Lower lobe of right lung (tissue), 2 donors: ENCODE data around the gene MAPK1. TPM values are rescaled to one million over a fixed set of nuclear protein-coding genes. Genes with fewer than 3 reads are reported as not detected.
"Not testable (repeated sequence)": the region's sequence is repeated elsewhere in the genome, so short reads cannot be mapped to it uniquely, and the experiment has no call there.

Experiments
- ATAC-seq, 2 donors: fragments of 200-7000 bp; cut with Tn5 transposase; one replicate each; pipeline ENCODE4 v1.9.1; 2020 to 2022; ENCODE audit warnings: mild to moderate bottlenecking in 2 of 2, moderate library complexity in 2 of 2
- DNase-seq: peaks from one replicate; pipeline ENCODE4 v3.0.0-alpha.2; 2020
- H3K27ac ChIP-seq: fragments of 200-600 bp; one replicate; pipeline ENCODE4 v1.8.0; 2022
- H3K27me3 ChIP-seq: fragments of 200-600 bp; one replicate; pipeline ENCODE4 v1.8.0; 2022; ENCODE audit warnings: low read depth
- H3K36me3 ChIP-seq: fragments of 200-600 bp; one replicate; pipeline ENCODE4 v1.8.0; 2022; ENCODE audit warnings: mild to moderate bottlenecking
- H3K4me1 ChIP-seq: fragments of 200-600 bp; one replicate; pipeline ENCODE4 v1.8.0; 2022
- H3K4me3 ChIP-seq: fragments of 200-600 bp; one replicate; pipeline ENCODE4 v1.8.0; 2022; ENCODE audit warnings: mild to moderate bottlenecking
- H3K9me3 ChIP-seq: fragments of 200-600 bp; one replicate; pipeline ENCODE4 v1.8.0; 2022
- CTCF ChIP-seq: fragments of 200-600 bp; IDR thresholded peaks from one replicate; pipeline ENCODE4 v1.8.0; 2022; ENCODE audit warnings: antibody characterized with exemption, mild to moderate bottlenecking
- intact Hi-C: fragments of 100-400 bp; cut with DNase I; formaldehyde crosslinking; loops from one replicate; pipeline ENCODE4 v1.11.0; 2022
- total RNA-seq: library from RNA; stranded (reverse); fragmentation: NEBNext Ultra II Directional; extraction: Animal tissue kit (Norgen Biotek cat#: 25700); gene quantifications from one replicate; pipeline ENCODE4 v1.2.1, GENCODE V29; 2021
- donor health status: DM: no; HTN: yes; CAD: no; lungs with severe emphysema.

The MAPK1 gene
- total RNA-seq, 1 donor from 2014 or later = 146 TPM

GRCh38 chr22:21907638-21908522, 40.4 kb upstream of the MAPK1 start:
- Histone ChIP-seq H3K9me3 (no peaks in the 10 kb centered on the region), H3K27ac (no peak overlapping the region), H3K4me3 (no peak overlapping the region), H3K36me3 (no peaks in the 10 kb centered on the region), H3K27me3 (no peaks in the 10 kb centered on the region), H3K4me1 (no peaks in the 10 kb centered on the region)
- TF ChIP-seq CTCF = no peak
- DNase-seq (peak; percentile 1), ATAC-seq (no peak)
- intact Hi-C loops = no loop called here

- intact Hi-C loops, H3K36me3 ChIP-seq: not testable (repeated sequence)
- peak; percentile 0 for DNase-seq
Observed at GRCh38 chr22:21905234-21905633, 37.8 kb upstream of the MAPK1 start.

GRCh38 chr22:21904250-21904789, 36.9 kb upstream of the MAPK1 start:
- no peak for ATAC-seq
- no peak overlapping the region for H3K4me3 ChIP-seq
- H3K27me3 ChIP-seq = no peaks in the 10 kb centered on the region
- no peaks in the 10 kb centered on the region for H3K9me3 ChIP-seq
- intact Hi-C loops = no loop called here
- TF ChIP-seq CTCF = no peak
- no peaks in the 10 kb centered on the region for H3K36me3 ChIP-seq
- H3K4me1 ChIP-seq = no peaks in the 10 kb centered on the region
- no peak overlapping the region for H3K27ac ChIP-seq
- peak; percentile 21 for DNase-seq

More at GRCh38 chr22:21905234-21905633, 37.8 kb upstream of the MAPK1 start:
- H3K27me3 ChIP-seq, H3K27ac ChIP-seq, ATAC-seq, H3K4me1 ChIP-seq, H3K9me3 ChIP-seq, H3K4me3 ChIP-seq: not testable (repeated sequence)

- intact Hi-C loops = no loop called here
- no peak for TF ChIP-seq CTCF
- H3K4me3 ChIP-seq = no peak overlapping the region
Observed at GRCh38 chr22:21903283-21903682, 35.8 kb upstream of the MAPK1 start.

DNA sequence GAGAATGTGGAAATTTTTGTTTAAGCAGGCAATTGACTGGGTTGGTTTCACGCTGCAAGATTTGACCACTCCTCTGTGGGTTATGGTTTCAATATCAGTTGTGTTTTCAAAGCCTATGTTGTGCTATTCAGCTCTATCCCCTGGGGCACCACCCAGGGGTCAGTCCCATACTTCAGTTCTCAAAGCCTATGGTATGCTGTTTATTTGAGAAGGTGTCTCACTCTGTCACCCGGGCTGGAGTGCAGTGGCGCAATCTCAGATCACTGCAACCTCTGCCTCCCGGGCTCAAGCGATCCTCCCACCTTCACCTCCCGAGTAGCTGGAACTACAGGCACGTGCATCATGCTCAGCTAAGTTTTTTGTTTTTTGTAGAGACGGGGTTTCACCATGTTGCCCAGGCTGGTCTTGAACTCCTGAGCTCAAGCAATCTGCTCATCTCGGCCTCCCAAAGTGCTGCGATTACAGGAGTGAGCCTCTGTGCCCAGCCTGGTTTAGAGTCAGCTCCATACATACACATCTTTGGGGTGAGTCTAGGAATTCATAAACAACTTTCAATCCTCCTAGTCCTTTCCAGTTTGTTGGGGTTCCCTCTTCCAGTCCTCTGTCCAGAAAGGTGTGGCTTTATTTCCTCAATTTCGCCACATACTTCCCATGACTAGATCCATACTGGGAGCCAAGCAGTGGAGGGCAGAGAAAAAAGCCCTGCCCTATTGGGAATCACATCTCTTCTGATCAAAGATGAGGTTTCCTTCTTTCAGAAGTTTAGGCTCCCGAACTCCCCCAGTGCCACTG, 35.0 kb upstream of the MAPK1 start:
- H3K36me3 ChIP-seq = no peaks in the 10 kb centered on the region
- H3K4me3 ChIP-seq = no peak overlapping the region
- intact Hi-C loops = no loop called here
- no peaks in the 10 kb centered on the region for H3K27me3 ChIP-seq
- TF ChIP-seq CTCF = no peak
- H3K27ac ChIP-seq = no peak overlapping the region
- ATAC-seq = no peak
- no peaks in the 10 kb centered on the region for H3K4me1 ChIP-seq
- no peak for DNase-seq
- no peaks in the 10 kb centered on the region for H3K9me3 ChIP-seq

More at GRCh38 chr22:21903283-21903682, 35.8 kb upstream of the MAPK1 start:
- no peak for ATAC-seq
- H3K27me3 ChIP-seq = no peaks in the 10 kb centered on the region
- no peaks in the 10 kb centered on the region for H3K4me1 ChIP-seq
- no peak for DNase-seq
- H3K36me3 ChIP-seq = no peaks in the 10 kb centered on the region
- no peak overlapping the region for H3K27ac ChIP-seq
- no peaks in the 10 kb centered on the region for H3K9me3 ChIP-seq
